HepG2 (cell line): ENCODE results near the gene FN1. TPM values are rescaled to one million over a fixed set of nuclear protein-coding genes. Genes with fewer than 3 reads are reported as not detected.
A peak's percentile ranks its signal among the peaks of the same experiment; 100 is the strongest.

Experiments used
- ARNT2 ChIP-seq: sonication (generic); formaldehyde crosslinking; IDR thresholded peaks from 2 replicates; pipeline ENCODE4 v1.8.0; 2022; ENCODE audit warnings: mild to moderate bottlenecking, low read depth, missing genetic modification reagents, moderate library complexity
- HMGXB4 ChIP-seq, 2 experiments: sonication (generic) in 1 of 2; formaldehyde crosslinking in 1 of 2; IDR thresholded peaks; 2 replicates each; pipeline versions ENCODE4 v1.4.0 to v1.6.1; 2018 to 2020; ENCODE audit warnings: missing genetic modification reagents in 2 of 2, borderline replicate concordance in 1 of 2, low read depth in 1 of 2, mild to moderate bottlenecking in 1 of 2, missing biosample characterization in 1 of 2
- HNF1A ChIP-seq, 2 experiments: sonication (generic) in 1 of 2; formaldehyde crosslinking in 1 of 2; IDR thresholded peaks; 2 replicates each; pipeline versions ENCODE4 v1.4.0 to v1.6.1; 2016 to 2020; ENCODE audit warnings: borderline replicate concordance in 1 of 2, low read depth in 1 of 2, mild to moderate bottlenecking in 1 of 2, missing genetic modification reagents in 1 of 2
- TFAP4 ChIP-seq: sonication (generic); IDR thresholded peaks from 2 replicates; pipeline ENCODE4 v1.6.1; 2016; ENCODE audit warnings: low read depth, borderline replicate concordance
- ZNF512B ChIP-seq: sonication (generic); formaldehyde crosslinking; IDR thresholded peaks from 2 replicates; pipeline ENCODE4 v1.5.1; 2020; ENCODE audit warnings: missing genetic modification reagents, mild to moderate bottlenecking, borderline replicate concordance
- ZNF564 ChIP-seq: sonication (generic); formaldehyde crosslinking; IDR thresholded peaks from 2 replicates; pipeline ENCODE4 v1.8.1; 2023; ENCODE audit warnings: mild to moderate bottlenecking, missing genetic modification reagents
- polyA plus RNA-seq, 8 experiments: library from polyadenylated mRNA; depleted of rRNA in 3 of 8; stranded (reverse) in 7 of 8; unstranded in 1 of 8; fragments of >200 nt; fragmentation: Illumina TruSeq in 4 of 8; extraction: Trizol in 4 of 8; gene quantifications; 2 replicates each; pipeline versions ENCODE4 v1.2.1 to v1.2.3, GENCODE V29; 2011 to 2016; ENCODE audit warnings: low read depth in 4 of 8, missing spikeins in 1 of 8, mixed read lengths in 1 of 8; ENCODE audit not compliant: insufficient read depth in 1 of 8
- total RNA-seq, 5 experiments: library from RNA; depleted of rRNA; stranded (reverse); fragments of >200 nt; fragmentation: Illumina TruSeq; extraction: Trizol; gene quantifications; 2 replicates each; pipeline ENCODE4 v1.2.3, GENCODE V29; 2016; ENCODE audit warnings: low read depth in 1 of 5
- TF ChIP-seq, protein P1 (sequence below): fragments of 450-650 bp; IDR thresholded peaks from 2 replicates; pipeline ENCODE4 v1.6.1; 2016
- TF ChIP-seq, protein P2 (sequence below): IDR thresholded peaks from 2 replicates; pipeline ENCODE4 v1.6.1; 2016; ENCODE audit warnings: missing compliant biosample characterization, missing genetic modification reagents, borderline replicate concordance

Gene FN1
- total and polyA plus RNA-seq, 2 of the 13 experiments (the other 11 are each of a cell fraction or from before 2014, with no cell fraction given) = 1,847 to 6,471 TPM

DNA sequence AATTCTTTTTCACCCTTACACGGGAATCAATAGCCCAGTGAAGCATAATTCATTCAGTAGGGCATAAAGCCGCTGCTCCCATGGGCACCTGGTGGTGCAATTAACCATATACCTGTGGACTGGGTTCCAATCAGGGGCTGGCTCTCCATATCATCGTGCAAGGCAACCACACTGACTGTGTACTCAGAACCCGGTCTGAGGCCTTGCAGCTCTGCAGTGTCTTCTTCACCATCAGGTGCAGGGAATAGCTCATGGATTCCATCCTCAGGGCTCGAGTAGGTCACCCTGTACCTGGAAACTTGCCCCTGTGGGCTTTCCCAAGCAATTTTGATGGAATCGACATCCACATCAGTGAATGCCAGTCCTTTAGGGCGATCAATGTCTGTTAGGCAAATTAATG lies 55.2 kb downstream of the FN1 start (continued):
- TF ChIP-seq ZNF564 (CRISPR knock-in tag) (no peak), ZNF512B (CRISPR knock-in tag) (no peak), ARNT2 (CRISPR knock-in tag) (peak; percentile 44; the same call in 1 of the 2 replicates), TFAP4 (no peak), HMGXB4 (CRISPR knock-in tag; IDR thresholded peaks at IDR 0.05; ENCODE audit: borderline replicate concordance in 1 of 2, low read depth in 1 of 2) (peak in 1 of 2 experiments; percentile 25; a peak in 1 of 4 replicates), HNF1A (IDR thresholded peaks at IDR 0.05; ENCODE audit: low read depth) (no peak), HNF1A (CRISPR knock-in tag; IDR thresholded peaks at IDR 0.05; ENCODE audit: borderline replicate concordance) (no peak)
- TF ChIP-seq, protein P1, sequence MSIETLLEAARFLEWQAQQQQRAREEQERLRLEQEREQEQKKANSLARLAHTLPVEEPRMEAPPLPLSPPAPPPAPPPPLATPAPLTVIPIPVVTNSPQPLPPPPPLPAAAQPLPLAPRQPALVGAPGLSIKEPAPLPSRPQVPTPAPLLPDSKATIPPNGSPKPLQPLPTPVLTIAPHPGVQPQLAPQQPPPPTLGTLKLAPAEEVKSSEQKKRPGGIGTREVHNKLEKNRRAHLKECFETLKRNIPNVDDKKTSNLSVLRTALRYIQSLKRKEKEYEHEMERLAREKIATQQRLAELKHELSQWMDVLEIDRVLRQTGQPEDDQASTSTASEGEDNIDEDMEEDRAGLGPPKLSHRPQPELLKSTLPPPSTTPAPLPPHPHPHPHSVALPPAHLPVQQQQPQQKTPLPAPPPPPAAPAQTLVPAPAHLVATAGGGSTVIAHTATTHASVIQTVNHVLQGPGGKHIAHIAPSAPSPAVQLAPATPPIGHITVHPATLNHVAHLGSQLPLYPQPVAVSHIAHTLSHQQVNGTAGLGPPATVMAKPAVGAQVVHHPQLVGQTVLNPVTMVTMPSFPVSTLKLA = no peak
- TF ChIP-seq, protein P2, sequence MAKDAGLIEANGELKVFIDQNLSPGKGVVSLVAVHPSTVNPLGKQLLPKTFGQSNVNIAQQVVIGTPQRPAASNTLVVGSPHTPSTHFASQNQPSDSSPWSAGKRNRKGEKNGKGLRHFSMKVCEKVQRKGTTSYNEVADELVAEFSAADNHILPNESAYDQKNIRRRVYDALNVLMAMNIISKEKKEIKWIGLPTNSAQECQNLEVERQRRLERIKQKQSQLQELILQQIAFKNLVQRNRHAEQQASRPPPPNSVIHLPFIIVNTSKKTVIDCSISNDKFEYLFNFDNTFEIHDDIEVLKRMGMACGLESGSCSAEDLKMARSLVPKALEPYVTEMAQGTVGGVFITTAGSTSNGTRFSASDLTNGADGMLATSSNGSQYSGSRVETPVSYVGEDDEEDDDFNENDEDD (CRISPR knock-in tag) = no peak
